ENCODE results near the gene CCDC97.
A peak's percentile ranks its signal among the peaks of the same experiment; 100 is the strongest.
"Not testable (repeated sequence)": the region's sequence is repeated elsewhere in the genome, so short reads cannot be mapped to it uniquely, and the experiment has no call there.

Gene CCDC97

GRCh38 chr19:41363753-41364523 is 54.0 kb downstream of the CCDC97 start, which contains the start of gene B9D2:
TSS of gene B9D2 (minus strand) at chr19:41364149. CDS start at chr19:41363519, 630 bp downstream.
- DNase-seq (ENCODE audit: low read depth, low spot score) = peak; percentile 97

GRCh38 chr19:41364524-41365391 is 54.8 kb downstream of the CCDC97 start:
- DNase-seq (ENCODE audit: low read depth, low spot score) = no peak

DNA sequence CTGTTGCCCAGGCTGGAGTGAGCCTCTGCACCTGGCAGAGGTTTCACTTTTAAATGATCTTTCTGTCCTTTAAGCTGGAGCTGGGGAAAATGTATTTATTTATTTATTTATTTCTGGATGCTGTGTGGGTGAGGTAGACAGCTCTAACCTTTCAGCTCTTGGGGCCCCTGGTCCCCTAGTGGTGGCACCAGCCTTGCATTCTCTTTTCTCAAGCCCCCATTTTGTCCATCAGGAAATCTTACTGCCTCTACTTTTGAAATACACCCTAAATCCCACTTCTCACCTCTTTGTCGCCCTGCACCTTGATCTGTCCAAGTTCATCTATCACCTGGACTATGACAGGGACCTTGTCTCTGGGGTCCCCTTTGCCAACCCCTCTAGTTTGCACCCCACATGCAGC is 56.1 kb downstream of the CCDC97 start:
- no peak for DNase-seq (ENCODE audit: low read depth, low spot score)

DNA sequence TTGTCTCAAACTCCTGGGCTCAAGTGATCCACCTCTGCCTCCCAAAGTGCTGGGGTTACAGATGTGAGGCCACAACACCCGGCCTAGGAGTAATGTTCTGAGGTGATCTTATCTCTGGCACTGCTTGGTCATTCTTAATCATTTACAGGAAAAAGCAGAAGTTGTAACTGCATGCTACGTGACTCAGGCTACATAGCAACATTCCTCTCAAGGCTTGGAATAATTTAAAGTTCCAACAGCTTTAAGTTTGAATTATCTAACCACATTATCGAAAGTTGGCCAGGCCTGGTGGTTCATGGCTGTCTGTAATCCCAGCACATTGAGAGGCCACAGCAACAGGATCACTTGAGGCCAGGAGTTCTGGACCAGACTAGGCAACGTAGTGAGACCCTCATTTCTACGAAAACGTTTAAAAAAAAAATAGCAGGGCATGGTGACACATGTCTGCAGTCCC is 57.9 kb downstream of the CCDC97 start:
- no peak for DNase-seq (ENCODE audit: low read depth, low spot score)

- DNase-seq (ENCODE audit: low read depth, low spot score) = no peak
These were observed 59.8 kb downstream of the CCDC97 start for GRCh38 chr19:41369769-41370168.

DNA sequence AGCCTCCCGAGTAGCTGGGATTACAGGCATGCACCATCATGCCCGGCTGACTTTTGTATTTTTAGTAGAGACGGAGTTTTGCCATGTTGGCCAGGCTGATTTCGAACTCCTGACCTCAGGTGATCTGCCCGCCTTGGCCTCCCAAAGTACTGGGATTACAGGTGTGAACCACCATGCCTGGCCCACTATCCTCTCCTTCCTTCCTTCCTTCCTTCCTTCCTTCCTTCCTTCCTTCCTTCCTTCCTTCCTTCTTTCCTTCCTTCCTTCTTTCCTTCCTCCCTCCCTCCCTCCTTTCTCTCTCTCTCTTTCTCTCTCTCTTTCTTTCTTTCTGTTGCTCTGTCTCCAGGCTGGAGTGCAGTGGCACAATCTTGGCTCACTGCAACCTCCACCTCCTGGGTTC is 61.1 kb downstream of the CCDC97 start:
- not testable (repeated sequence) for DNase-seq (ENCODE audit: low read depth, low spot score)

GRCh38 chr19:41371541-41371940 is 61.6 kb downstream of the CCDC97 start:
- no peak for DNase-seq (ENCODE audit: low read depth, low spot score)

DNA sequence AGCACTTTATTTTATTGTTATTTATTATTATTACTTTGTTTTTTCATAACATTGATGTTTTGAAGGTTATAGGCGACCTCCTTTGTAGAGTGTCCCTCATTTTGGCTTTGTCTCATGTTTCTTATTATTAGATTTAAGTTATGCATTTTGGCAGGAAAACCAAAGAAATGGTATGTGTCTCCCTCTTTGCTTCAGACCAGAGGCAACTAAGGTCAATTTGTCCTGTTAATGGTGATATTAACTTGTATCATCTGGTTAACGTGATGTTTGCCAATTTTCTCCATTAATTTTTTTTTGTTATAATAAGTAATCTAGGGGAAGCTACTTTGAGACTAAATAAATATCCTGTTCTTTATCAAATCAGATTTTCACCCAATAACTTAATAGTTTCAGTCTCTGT is 62.5 kb downstream of the CCDC97 start:
- DNase-seq (ENCODE audit: low read depth, low spot score) = no peak

DNA sequence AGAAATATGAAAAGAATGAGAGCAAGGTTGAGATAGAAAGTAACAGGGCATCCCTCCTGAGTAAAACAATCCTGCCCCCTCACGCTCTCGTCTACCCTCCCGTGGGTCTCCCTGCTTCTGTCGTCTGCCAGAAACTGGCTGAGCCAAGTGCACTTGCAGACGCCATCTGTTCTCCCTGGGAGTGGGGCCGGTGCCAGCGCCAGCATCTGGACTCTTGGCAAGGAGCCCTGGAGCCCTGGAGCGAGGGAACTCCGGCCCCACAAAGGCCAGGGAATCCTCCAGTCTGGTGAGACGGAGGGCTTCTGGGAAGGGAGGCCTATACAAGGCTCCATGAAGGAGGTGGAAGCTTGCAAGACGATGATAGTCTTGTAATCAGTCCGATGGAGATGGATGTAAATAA is 64.0 kb downstream of the CCDC97 start:
- DNase-seq (ENCODE audit: low read depth, low spot score) = no peak

All from activated naive CD8-positive, alpha-beta T cell treated with anti-CD3 and anti-CD28 coated beads, Interleukin-2, amount 50 U/mL, for 16 hours (primary cell).